GM12874 (cell line): Measurements from ENCODE around the gene MAP1B.

Experiments
- TF ChIP-seq, protein P1 (sequence below): IDR thresholded peaks from 2 replicates; pipeline ENCODE4 v1.5.1; 2011; ENCODE audit warnings: low read depth, mild to moderate bottlenecking, control low read depth, low read length, moderate library complexity; ENCODE audit not compliant: insufficient read depth

The MAP1B gene

DNA sequence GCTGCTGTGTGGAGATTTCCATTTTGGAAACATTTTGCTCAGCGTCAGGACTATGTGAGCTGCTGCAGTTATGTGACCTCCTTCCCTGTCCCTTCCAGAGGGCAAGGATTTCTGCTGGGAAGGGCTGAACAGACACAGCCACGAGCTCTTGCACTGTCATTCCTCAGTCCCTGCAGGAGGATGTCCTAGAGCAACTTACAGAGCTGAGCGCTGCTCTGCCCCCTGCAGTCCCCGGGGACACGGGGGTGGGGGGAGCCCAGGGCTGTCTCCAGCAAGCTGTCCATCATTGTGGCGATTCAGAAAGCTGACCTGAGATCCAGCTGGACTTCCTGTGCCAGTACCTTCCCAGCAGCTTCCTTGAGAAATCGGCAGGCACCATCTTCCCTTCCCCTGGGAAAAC, 28.0 kb upstream of the MAP1B start:
- TF ChIP-seq, protein P1, sequence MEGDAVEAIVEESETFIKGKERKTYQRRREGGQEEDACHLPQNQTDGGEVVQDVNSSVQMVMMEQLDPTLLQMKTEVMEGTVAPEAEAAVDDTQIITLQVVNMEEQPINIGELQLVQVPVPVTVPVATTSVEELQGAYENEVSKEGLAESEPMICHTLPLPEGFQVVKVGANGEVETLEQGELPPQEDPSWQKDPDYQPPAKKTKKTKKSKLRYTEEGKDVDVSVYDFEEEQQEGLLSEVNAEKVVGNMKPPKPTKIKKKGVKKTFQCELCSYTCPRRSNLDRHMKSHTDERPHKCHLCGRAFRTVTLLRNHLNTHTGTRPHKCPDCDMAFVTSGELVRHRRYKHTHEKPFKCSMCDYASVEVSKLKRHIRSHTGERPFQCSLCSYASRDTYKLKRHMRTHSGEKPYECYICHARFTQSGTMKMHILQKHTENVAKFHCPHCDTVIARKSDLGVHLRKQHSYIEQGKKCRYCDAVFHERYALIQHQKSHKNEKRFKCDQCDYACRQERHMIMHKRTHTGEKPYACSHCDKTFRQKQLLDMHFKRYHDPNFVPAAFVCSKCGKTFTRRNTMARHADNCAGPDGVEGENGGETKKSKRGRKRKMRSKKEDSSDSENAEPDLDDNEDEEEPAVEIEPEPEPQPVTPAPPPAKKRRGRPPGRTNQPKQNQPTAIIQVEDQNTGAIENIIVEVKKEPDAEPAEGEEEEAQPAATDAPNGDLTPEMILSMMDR: no peak

DNA sequence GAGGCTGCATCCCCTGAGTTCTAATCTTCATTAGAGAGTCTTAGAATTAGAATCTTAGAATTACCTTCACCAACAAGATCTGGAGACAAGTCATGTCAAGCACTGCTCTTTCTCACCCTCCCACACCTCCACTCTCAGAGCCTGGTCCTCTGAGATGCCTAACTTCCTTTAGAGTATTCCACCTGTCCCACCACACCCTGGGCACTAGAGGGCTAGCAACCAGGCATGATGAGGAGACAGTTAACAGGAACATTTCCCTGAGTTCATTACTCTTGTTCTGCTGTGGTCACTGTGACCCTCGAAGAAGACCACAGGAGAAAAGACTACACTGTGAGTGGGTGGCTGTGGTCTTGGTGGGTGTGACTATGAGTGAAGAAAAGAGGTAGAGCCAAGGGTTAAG, 25.2 kb upstream of the MAP1B start:
- TF ChIP-seq, protein P1: no peak

GRCh38 chr5:72084876-72085275, 22.4 kb upstream of the MAP1B start:
- TF ChIP-seq, protein P1: no peak

DNA sequence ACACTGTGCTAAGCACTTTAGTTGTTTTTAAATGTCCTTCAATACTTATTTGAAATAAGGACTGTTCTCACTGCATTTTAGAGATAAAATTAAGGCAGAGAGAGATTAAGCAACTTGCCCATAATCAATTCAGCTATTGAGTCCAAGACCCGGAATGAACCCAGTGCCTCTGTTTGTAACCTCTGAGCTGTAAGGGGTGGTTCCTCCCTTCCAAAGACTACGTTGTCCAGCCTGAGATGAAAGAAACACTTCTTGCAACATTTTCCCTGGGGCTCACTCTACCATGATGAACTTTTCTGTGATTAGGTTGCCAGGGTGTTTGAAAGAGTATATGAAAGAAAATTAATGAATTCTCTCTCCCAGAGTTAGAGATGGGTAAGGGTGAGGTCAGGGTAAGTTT, 22.0 kb upstream of the MAP1B start:
- TF ChIP-seq, protein P1: no peak

- TF ChIP-seq, protein P1: no peak
Observed at GRCh38 chr5:72092074-72092473, 15.2 kb upstream of the MAP1B start.

DNA sequence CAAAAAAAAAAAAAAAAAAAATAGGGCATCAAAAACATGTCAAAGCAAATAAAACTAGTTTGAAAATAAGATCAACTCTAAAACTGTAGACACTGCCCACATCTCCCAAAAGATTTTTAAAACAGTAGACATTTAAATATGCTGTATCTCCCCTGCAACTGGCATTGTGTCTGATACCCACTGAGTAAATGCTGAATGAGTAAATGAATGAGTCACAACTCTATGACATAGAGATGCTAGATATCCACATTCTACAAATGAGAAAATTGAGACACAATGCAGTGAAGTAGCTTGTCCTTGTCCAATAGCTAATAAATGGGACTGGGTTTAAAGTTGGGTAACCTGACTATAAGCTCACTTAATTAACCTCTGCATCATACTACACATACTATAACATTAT, 14.1 kb upstream of the MAP1B start:
- TF ChIP-seq, protein P1: no peak

- TF ChIP-seq, protein P1: no peak
Observed at GRCh38 chr5:72093824-72094223, 13.5 kb upstream of the MAP1B start.
